Body of pancreas (tissue), 4 donors: ENCODE data around the gene ARHGEF7.

Experiments
- CTCF ChIP-seq, 7 experiments: fragments of 450-650 bp in 4 of 7; fragments of 200-600 bp in 3 of 7; sonication (generic) in 3 of 7; IDR thresholded peaks; one replicate each; pipeline ENCODE4 v1.5.1; 2016 to 2019; ENCODE audit warnings: antibody characterized with exemption in 7 of 7
- POLR2A ChIP-seq, 3 donors: fragments of 450-650 bp; IDR thresholded peaks; one replicate each; pipeline ENCODE4 v1.6.1; 2016; ENCODE audit warnings: antibody characterized with exemption in 3 of 3, mild to moderate bottlenecking in 2 of 3

- TF ChIP-seq CTCF (IDR thresholded peaks at IDR 0.05): no peak
- no peak for TF ChIP-seq POLR2A (IDR thresholded peaks at IDR 0.05)
Observed at GRCh38 chr13:111298214-111298975, 183.3 kb downstream of the ARHGEF7 start.
